Stimulated activated CD4-positive, alpha-beta T cell treated with anti-CD3 and anti-CD28 coated beads, TNF-alpha, amount 100 ng/mL, for 1 hour (primary cell): ENCODE data around the gene HNRNPLL.
A peak's percentile ranks its signal among the peaks of the same experiment; 100 is the strongest.
"Not testable (repeated sequence)": the region's sequence is repeated elsewhere in the genome, so short reads cannot be mapped to it uniquely, and the experiment has no call there.

ENCODE experiments used
- DNase-seq, 3 donors: peaks; one replicate each; pipeline ENCODE4 v3.0.0-alpha.2; 2020; ENCODE audit warnings: low read depth in 3 of 3, low spot score in 1 of 3

The HNRNPLL gene

DNA sequence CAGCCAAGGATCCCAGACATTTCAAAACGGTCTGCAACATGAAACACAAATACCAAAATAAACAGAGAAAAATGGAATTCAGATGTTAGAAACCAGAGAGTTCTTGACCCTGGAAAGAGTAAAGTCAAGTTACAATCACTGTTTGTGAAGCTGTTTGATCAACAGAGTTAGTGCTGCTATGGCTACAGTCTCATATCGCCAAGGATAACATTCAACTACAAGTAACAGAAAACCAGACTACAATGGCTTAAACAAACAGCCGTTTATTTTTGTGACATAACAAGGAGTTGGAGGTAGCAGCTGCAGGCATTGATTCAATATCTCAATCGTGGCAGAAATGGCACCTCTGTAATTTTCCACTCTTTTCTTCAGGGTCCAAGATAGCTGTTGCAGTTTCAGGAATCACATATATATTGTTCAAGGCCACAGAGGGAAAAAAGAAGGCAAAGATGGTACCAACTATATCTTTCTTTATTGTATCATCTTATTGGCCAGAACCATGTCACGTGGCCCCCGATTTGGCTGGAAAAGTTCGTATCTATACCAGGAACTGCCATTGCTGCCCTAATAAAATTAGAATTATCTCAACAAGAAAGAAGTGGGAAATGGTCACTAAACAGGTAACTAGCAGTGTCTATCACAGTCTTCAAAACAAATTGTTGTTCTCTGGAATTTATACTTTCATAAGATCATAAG lies 17.7 kb upstream of the HNRNPLL start:
- DNase-seq = no peak

DNA sequence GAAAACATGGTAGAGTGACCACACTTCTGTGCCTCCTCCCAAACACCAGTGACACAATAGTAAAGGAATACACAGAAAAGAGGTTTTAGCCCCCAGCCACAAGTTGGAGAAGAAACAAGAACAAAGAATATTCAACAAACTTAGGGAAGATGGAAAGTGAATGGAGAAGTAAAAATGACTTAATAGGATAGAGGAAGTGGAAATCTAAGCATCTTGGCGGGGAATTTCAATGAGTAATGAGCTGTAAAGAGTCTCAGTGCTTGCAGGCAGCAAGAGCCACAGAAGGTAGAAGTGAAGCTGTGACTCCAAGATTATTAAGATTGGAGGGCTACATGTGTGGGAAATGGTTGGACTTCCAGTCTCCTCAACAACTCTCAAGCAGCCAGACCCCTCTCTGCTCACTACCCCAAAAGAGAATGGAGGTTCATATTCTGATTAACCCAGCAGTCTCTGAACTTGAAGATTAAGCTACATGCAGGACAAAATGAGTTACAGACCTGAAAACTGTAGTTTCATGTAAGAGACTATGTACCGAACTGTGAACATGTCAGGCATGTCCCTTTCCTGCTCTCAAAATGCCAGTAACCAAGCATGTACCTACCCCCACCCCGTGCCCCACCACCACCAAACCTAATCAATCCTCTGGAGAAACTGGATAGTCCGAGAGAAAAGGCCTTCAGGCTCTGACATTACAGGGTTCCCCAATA lies 16.9 kb upstream of the HNRNPLL start:
- no peak for DNase-seq

DNA sequence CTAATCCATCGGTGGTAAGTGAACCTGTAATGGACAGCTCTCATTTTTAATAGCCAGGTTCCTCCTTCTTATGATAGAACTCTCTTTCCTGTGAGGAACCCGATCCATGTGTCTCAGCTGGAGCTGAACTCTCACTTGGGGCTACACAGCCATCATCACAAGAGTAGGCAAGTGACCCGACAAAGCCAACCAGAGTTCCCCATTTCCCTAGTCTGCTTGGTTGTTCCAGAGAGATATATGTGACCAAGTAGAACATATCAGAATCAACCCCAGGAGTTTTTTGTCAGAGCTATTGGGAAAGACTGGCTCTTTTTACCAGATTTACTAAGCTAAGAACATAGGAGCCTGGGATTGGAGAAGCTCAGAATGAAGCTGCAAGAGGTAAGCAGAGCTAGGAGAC lies 14.6 kb upstream of the HNRNPLL start:
- no peak for DNase-seq

DNA sequence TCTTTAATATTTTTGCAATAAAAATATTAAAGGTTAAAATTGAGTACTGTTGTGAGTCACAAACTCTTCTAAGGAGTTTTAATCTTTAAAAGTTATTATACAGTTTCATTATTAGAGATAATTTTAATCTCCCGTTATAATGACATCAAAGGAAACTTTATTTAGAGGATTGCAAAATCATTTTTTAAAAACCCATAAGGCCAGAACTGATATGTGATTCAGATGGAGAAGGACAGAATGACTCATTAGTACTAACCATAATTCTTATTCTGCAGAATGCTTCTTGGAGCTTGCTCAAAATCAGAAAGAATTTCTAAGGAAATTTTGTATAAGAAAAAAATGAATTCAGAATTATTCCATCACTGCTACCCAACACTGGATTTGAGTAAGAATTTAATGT lies 12.5 kb upstream of the HNRNPLL start:
- DNase-seq = no peak

DNA sequence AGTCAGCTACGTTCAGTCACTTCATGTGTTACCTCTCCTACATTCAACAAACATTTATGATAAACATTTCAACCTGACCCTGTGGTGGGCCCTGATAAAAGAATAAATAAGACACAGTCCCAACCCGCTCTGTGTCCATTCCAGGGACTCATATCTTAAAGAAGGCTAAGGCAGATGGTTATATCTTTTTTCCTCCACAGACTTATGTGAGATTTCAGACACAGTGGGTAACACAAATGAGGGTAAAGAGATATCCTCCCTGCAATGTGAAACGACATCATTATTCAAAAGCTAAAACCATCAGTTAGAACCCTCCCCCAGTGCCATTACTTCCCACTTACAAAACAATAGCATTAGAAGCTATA lies 11.1 kb upstream of the HNRNPLL start:
- DNase-seq = no peak

DNA sequence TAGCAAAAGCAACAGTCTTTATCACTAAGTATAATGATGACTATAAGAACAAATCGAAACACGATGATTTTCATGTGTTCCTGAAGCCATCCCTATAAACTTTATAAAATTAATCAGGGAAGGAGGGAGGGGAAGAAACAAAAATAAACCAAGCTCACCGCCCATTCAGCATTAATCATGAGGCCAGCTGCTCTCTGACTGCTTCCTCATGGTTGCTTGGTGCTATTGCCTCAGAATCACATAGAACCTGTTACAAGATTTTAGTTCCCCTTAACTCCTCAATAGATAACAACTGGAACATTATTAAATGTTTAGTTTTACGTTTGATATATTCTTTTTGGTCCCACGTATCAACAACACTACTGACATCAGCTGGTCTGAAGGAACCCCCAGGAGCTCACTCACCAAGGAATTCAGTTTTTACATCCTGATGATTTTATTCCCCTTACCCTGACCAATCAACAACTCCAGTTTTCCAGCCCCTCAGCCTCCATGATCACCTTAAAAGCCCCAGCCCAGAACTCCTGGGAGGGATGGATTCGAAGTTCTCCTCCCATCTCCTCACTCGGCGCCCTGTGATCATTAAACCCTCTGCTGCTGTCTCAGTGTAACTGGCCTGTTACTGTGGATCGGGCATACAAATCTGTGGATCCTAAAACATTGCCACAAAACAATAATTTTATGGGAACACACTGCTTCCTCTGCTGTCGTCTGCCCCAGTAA lies 10.6 kb upstream of the HNRNPLL start:
- DNase-seq = no peak

DNA sequence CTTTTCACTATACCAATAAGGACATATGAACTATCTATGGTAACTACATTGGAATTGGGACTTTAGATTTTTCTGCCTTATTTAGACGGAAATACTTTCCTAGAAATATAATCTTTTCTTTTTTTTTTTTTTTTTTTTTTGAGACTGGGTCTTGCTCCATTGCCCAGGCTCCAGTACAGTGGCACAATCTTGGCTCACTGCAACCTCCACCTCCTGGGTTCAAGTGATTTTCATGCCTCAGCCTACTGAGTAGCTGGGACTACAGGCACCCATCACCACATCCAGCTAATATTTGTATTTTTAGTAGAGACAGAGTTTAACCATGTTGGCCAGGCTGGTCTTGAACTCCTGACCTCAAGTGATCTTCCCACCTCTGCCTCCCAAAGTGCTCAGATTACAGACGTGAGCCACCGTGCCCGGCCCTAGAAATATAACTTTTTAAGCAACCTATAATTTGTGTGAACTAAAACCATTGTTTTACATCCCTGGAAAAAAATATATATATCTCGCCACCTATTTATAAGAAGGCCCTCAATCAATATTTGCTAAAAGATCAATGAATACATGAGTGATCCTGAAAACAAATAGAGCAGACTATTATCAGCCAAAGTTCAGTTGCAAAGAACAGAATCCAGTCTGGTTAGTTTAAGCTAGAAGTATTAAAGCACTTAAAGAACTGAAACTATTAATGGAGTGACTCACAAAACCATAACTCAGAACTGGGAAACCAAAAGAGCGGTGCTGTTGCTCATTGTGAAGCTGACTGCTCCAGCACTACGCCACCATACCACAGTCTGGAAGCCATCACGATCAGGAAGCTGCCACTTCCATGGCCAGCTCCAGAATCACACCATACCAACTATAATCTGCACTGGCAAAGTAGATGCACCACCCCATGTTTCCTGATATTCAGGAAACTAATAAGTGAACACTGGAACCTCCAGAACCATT lies 8.4 kb upstream of the HNRNPLL start:
- DNase-seq = no peak

DNA sequence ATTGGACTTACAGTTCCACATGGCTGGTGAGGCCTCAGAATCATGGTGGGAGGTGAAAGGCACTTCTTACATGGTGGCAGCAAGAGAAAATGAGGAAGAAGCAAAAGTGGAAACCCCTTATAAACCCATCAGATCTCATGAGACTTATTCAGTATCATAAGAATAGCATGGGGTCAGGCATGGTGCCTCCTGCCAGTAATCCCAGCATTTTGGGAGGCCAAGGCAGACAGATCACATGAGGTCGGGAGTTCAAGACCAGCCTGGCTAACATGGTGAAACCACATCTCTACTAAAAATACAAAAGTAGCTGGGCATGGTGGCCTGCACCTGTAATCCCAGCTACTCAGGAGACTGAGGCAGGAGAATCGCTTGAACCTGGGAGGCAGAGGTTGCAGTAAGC lies 6.5 kb upstream of the HNRNPLL start:
- not testable (repeated sequence) for DNase-seq

DNA sequence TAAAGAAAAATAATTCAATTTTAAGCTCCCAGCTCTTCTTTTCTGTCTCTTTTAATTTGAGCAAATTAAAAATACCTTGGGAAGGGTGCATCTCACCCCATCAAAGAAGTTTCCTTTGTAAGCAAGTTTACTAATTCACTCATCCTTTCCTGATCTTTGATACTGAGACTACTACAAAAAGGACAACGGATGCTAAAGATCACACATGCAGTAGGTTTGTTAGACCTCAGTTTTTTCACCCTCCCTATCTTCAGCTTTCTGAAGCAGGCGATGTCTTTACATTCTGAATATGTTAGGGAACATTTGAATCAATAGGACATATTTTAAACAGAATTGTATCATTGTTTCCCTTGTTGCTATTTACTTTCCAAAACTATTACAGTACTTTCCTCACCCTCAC lies 6.0 kb upstream of the HNRNPLL start:
- DNase-seq = no peak

DNA sequence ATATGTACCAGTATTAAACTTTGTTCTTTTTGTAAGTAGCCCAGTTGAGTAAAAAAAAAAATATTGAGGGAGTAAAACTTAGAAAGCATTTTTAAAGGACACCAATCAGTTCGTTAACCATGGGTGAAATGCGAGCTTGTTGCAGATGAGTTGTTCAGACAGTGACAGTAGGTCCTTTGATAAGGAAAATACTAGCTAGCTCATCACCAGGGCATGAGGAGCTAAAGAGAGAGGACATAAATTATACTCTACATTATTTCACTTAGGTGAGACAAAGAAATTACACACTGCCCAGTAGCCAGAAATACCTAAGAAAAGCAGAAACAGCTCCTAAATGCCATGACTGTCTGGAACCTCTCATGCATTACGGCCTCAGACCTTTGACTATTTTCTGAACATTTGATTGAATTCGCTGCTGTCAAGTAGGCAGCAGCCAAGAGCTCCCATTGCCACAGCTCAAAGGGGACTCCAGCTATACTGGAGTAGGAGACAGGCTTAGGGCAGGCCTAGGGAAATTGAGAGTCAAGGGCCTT lies 2.6 kb upstream of the HNRNPLL start:
- no peak for DNase-seq

DNA sequence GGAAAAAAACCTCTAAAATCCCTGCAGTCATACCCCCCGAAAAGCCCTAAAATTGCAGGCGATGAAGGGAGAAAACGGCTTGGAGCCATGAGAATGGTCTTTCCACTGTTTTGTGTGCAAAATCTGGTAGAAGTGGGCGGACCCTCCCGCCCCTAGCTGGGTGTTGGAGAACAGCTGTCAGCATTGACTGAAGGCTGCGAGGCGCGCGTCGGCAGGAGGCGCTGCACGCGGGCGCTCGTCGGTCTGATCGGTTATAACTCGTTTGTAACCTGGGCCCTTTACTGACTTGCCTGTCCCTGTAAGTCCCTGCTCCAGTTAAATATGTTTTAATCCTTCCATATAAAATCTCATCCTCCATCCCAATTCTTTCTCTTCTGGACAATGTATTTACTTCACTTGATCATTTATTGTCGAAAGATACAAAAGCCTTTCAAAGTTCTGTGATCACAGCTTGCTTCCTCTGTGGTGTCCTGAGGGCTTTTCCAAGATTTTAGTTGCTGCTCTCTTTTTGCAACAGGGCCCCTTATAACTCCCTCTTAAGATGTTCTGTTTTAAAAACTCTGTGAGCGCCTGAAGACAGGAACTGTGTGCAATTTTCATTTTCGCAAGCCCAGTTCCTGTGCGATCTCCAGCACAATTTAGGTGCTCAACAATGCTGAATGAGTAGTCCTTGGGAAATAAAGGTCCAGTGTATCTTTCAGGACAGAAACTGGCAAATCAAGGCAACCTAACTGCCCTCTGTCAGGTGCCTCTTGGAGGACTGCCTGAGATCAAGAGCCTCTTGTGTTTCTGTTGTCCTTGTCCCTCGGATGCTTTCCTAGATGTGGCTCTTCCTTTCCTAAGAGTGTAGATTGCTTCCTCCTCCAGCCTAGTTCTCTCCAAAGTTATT lies 918 bp upstream of the HNRNPLL start:
- DNase-seq = peak; percentile 48 to 67 (median 65)

DNA sequence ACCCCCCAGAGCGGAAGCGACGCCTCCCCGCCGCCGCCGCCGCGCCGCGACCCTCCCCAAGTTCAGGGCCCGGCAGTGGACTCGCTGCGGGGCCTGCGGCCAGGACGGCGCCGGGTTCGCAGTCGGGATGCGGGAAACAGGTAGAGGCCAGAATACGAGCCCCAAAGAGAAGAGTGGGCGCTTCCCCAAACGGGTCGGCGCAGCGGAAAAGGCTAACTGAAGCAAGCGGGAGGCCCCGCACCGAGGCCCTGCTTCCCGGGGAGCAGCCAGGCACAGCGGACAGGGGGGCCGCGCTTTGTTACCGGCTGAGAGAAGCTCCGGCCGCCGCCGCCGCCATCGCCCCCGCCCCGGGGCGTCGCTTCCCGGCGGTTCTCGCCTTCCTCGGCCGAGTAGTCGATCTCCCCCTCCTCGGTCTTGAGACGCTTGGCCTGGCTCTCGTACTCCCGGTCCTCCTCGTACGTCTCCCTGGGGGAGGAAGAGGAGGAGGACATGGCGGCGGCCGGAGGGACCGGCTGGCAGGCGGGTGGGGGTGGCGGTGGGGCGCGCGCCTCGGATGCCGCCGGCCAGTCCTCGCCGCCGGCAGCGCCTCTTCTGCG lies 494 bp downstream of the HNRNPLL start:
- DNase-seq = peak in 1 of 3 donors; percentile 30

DNA sequence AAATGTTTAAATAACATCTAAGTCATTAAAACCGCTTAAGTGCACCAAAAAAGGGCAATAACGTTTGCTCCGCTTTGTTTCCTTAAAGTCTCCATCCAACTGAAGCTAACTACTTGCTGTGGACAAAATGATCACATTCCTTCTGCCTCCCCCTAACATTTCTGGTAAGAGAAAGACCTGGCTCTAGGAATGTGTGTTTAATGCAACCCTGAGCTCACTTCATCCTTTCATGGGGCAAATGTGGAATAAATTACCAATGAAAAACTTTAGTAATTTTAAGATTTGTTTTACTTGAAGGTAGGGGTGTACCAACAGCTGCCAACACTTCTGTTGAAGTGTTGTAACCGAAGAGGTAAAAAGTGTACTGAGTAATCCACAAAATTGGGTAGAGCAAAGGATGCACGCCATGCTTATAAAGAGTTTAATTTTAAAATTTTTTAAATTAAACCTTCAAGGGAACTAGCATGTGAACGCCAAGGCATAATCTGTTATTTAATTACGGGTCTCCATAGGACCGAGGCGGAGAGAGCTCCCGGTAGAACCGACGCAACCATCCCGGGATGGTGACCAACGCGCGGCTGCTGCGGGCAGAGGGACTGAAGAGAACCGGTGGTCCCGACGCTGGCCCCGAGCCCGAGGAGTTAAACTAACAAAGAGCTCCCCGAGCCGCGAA lies 1.1 kb downstream of the HNRNPLL start:
- DNase-seq = no peak

DNA sequence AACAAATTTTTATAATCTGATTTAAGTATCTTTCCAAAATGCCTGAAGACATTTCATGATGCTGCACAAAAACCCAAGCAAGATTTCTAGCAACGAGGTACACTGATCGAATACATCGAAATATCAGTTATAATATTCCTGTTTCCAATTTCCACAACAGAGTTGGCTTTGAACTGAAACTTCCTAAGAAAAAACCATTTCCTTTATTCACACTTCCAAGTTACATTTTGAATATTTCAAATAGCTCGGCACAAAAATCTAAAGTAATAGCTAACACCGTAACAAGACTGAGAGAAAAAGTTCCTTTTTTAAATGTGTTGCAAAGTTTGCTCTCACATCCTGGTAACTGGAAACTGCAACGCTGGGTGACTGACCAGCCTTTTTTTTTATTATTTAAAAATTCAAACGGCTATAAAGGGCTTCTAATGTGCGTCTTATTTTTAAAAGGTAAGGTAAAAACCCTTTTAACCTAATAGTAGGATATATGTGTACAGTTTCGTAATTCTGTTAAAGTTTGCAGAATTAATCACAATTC lies 1.7 kb downstream of the HNRNPLL start:
- no peak for DNase-seq

DNA sequence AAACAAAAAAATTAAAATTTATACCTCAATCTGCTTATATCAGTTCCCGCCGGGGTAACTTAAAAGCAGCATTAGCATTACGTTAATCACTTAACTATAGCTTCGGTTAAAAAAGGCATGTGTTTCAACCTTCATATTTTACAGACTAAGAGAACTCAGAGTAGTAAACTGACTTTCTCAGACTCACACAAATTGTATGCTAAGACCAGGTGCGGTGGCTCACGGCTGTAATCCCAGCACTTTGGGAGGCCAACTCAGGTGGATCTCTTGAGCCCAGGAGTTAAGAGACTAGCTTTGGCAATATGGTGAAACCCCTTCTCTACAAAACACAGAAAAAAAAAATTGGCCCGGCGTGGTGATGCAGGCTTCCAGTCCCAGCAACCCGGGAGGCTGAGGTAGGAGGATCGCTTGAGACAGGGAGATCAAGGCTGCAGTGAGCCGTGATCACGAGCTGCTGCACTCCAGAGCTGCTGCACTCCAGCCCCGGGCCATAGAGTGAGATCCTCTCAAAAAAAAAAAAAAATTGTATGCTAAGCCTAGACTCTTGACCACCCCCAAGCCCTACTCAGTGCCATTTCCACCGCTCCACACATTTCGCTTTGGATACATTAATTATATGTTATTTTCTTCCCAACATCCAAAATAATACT lies 2.4 kb downstream of the HNRNPLL start:
- no peak for DNase-seq

DNA sequence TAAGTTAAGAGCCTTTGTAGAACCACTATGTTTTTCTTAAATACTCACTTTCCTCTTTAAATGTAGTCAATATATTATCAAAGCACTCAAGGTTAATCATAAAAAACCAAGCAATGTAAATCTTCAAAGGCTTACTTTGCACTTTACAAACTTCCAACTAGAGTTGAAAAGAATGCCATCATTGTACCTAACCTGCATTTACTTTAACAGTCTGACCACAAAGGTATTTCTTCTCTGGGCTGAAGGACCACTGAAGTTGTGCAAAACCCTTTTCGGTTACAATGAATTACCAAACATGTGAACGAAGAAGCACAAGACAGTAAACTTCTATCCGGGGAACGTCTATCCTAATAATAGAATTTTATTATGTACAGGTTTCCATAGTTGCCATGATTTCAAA lies 3.0 kb downstream of the HNRNPLL start:
- no peak for DNase-seq

DNA sequence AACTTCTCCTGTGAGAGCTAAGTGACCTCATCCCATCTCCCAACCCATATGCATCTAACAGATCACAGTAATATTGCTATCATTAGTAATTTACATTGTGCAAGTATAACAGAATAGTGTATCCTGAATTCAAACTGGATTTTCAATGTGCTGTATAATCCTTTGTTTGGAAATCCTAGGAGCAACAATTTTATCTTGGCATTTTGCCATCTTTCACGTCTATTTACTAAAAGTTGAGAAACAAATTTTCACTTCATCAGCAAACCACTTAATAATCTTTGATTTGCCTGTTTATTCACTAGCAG lies 3.8 kb downstream of the HNRNPLL start:
- no peak for DNase-seq

DNA sequence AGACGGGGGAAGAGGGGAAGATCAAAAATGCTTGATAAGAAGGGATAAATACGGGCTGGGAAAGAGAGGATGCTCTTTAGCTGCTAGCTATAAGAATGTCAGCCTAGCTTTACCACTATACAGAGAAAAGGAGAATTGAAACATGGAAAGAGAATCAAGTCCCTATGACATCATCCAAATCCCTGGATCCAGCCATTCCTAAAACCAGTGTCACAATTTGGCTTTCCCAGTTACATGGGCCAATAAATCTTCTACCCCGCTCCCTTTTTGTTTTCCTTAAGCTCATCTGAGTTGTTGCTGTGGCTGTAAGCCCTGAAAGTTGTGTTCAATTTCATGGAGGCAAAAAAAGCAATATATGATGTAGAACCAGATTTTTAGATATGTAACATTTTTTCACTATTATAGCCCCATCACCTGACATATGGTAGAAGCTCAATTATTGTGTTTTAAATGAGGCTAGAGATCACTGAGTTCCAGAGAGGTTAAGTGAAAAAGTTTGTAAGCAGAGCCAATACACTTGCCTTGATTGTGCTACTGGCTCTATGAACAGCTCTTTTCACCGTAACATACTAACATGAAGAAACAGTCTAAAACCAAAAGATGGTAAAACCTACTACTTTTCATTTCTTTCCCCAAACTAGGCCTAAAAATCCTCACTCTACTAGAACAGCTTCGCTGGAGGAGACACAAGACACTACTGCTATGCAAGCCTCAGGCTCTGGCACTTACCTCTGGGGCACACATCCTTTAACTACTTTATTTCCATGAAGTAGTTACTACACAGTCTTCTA lies 4.3 kb downstream of the HNRNPLL start:
- no peak for DNase-seq
